HUES6 (cell line): ENCODE measurements around the gene USP35.

ENCODE experiments used
- H3K27ac ChIP-seq: 2 replicates; pipeline ENCODE4 v1.7.0; 2013; ENCODE audit warnings: low read depth, mild to moderate bottlenecking, low read length, inconsistent platforms
- H3K27me3 ChIP-seq: 2 replicates; pipeline ENCODE4 v1.6.1; 2013; ENCODE audit warnings: low read length; ENCODE audit not compliant: control insufficient read depth, insufficient read depth
- H3K36me3 ChIP-seq: 2 replicates; pipeline ENCODE4 v1.6.1; 2013; ENCODE audit warnings: low read length; ENCODE audit not compliant: control insufficient read depth, insufficient read depth
- H3K4me1 ChIP-seq: 2 replicates; pipeline ENCODE4 v1.6.1; 2013; ENCODE audit warnings: low read length; ENCODE audit not compliant: control insufficient read depth, insufficient read depth
- H3K4me3 ChIP-seq: 2 replicates; pipeline ENCODE4 v1.5.1; 2013; ENCODE audit warnings: low read depth, low read length
- H3K9ac ChIP-seq: one replicate; pipeline ENCODE4 v1.6.1; 2013; ENCODE audit warnings: mild to moderate bottlenecking, low read length
- H3K9me3 ChIP-seq: 2 replicates; pipeline ENCODE4 v1.6.1; 2013; ENCODE audit warnings: low read depth, low read length; ENCODE audit not compliant: control insufficient read depth, insufficient read depth

The USP35 gene

GRCh38 chr11:78189851-78190250, 1.1 kb downstream of the USP35 start:
- Histone ChIP-seq H3K36me3 (no peaks in the 10 kb centered on the region), H3K4me1 (peaks cover 14% of the 10 kb centered on the region), H3K9ac (no peak overlapping the region), H3K27ac (no peak overlapping the region), H3K9me3 (no peaks in the 10 kb centered on the region), H3K27me3 (no peaks in the 10 kb centered on the region), H3K4me3 (peak overlapping the region; percentile 90)

DNA sequence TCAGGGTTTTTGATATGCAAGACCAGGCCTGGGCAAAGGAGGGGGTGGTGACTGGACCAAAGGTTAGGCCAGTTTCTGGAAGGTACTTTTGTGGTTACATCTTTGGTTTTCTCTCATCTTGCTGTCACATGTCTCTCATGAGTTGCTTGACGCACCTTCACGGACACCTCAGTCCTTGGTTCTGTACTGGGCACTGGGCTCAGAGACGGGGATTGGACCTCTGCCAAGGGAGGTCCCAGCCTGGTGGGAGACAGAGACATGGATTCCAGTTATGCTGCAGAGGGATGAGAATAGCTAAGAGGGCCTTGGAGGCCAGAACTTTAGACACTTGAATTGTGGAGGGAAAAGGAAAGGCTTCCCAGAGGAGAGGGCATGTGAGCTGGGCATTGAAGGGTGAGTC, 1.7 kb downstream of the USP35 start:
- Histone ChIP-seq H3K27me3 (no peaks in the 10 kb centered on the region), H3K27ac (no peak overlapping the region), H3K9ac (no peak overlapping the region), H3K4me1 (peaks cover 14% of the 10 kb centered on the region), H3K4me3 (no peak overlapping the region), H3K36me3 (no peaks in the 10 kb centered on the region), H3K9me3 (no peaks in the 10 kb centered on the region)

DNA sequence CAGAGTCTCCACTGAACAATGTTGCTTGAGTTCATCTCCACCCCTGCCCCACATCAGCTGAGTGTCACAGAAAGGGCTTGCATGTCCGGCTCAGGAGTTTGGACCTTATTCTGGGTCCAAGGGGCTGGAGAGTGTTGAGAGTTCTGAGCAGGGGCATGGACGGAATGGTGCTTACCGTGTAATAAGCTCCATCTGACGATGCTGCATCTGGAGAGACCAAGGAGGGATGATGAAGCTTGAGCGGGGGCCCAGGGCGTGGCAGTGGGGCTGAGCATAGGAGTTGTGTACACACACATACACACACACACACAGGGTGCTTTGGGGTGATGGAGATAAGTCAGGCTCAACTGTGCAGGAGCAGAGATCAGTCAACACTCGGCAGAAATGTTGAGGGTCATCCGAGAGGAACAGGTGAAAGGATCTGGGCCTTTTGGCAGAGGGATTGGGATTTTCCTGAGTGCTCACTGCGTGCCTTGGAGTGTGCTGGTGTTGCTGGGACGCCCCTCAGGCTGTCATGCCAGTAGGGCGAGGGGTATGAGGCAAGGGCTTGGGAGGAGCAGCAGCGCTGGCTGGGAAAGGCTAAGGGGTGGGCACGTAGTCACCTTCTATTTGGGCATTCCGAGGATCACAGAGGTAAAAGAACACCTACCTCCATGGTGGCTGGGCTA, 2.3 kb downstream of the USP35 start:
- Histone ChIP-seq H3K27ac (no peak overlapping the region), H3K4me1 (peaks cover 14% of the 10 kb centered on the region), H3K36me3 (no peaks in the 10 kb centered on the region), H3K4me3 (no peak overlapping the region), H3K9ac (no peak overlapping the region), H3K9me3 (no peaks in the 10 kb centered on the region), H3K27me3 (no peaks in the 10 kb centered on the region)

GRCh38 chr11:78192223-78192719, 3.6 kb downstream of the USP35 start:
- no peak overlapping the region for H3K4me3 ChIP-seq
- H3K27me3 ChIP-seq = no peaks in the 10 kb centered on the region
- peaks cover 11% of the 10 kb centered on the region for H3K4me1 ChIP-seq
- H3K36me3 ChIP-seq = no peaks in the 10 kb centered on the region
- H3K27ac ChIP-seq = no peak overlapping the region
- no peaks in the 10 kb centered on the region for H3K9me3 ChIP-seq
- H3K9ac ChIP-seq = no peak overlapping the region

DNA sequence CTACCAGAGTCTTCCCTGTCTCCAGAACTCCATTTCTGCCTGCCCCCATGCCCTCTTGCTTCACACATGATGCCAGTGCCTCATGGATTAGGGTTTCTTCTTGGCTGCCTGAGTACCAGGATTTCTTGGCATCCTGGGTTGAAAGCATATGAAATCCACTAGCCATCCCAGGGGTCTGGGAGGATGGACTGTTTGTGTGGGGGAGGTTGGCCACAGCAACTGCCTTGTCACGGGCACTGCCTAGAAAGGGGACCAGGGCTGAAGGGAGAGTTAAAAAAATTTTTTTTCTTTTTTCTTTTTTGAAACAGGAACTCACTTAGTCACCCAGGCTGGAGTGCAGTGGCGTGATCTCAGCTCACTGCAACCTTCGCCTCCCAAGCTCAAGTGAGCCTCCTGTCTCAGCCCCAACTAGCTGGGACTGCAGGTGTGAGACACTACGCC, 4.2 kb downstream of the USP35 start:
- Histone ChIP-seq H3K4me1 (peaks cover 5% of the 10 kb centered on the region; the same call in 1 of the 2 replicates), H3K36me3 (no peaks in the 10 kb centered on the region), H3K9me3 (no peaks in the 10 kb centered on the region), H3K4me3 (no peak overlapping the region), H3K9ac (no peak overlapping the region), H3K27me3 (no peaks in the 10 kb centered on the region), H3K27ac (no peak overlapping the region)

GRCh38 chr11:78193806-78194205, 5.1 kb downstream of the USP35 start:
- Histone ChIP-seq H3K4me3 (no peak overlapping the region), H3K27ac (no peak overlapping the region), H3K27me3 (no peaks in the 10 kb centered on the region), H3K36me3 (no peaks in the 10 kb centered on the region), H3K9ac (no peak overlapping the region), H3K4me1 (peaks cover 5% of the 10 kb centered on the region; the same call in 1 of the 2 replicates), H3K9me3 (no peaks in the 10 kb centered on the region)

DNA sequence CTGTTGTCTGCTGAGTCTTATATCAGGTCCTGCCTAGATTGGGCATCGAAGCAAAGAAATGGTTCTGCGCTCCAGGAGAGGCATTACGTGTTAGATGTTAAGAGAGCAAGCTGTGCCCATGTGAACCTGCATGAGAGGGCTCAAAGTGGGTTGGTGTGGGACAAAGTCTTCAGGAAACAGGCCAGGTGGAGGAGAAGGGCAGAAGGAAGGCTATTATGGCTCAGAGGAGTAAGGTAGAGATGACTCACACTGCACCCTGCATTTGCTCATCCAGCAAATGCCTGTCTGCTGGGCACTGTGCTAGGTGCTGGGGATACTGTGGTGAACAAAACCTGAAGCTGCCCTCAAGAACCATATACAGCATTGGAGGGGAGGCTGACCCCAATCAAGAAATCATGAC, 5.8 kb downstream of the USP35 start:
- no peaks in the 10 kb centered on the region for H3K27me3 ChIP-seq
- no peak overlapping the region for H3K4me3 ChIP-seq
- no peaks in the 10 kb centered on the region for H3K9me3 ChIP-seq
- no peaks in the 10 kb centered on the region for H3K36me3 ChIP-seq
- H3K9ac ChIP-seq = no peak overlapping the region
- no peak overlapping the region for H3K27ac ChIP-seq
- peaks cover 3% of the 10 kb centered on the region; the same call in 1 of the 2 replicates for H3K4me1 ChIP-seq

GRCh38 chr11:78195917-78196560, 7.3 kb downstream of the USP35 start:
- no peak overlapping the region for H3K9ac ChIP-seq
- H3K4me3 ChIP-seq = no peak overlapping the region
- H3K27ac ChIP-seq = no peak overlapping the region
- peaks cover 9% of the 10 kb centered on the region for H3K36me3 ChIP-seq
- H3K27me3 ChIP-seq = no peaks in the 10 kb centered on the region
- H3K9me3 ChIP-seq = no peaks in the 10 kb centered on the region
- H3K4me1 ChIP-seq = no peaks in the 10 kb centered on the region

- H3K27me3 ChIP-seq = no peaks in the 10 kb centered on the region
- peaks cover 12% of the 10 kb centered on the region for H3K36me3 ChIP-seq
- H3K27ac ChIP-seq = no peak overlapping the region
- no peaks in the 10 kb centered on the region for H3K4me1 ChIP-seq
- H3K9ac ChIP-seq = no peak overlapping the region
- H3K9me3 ChIP-seq = no peaks in the 10 kb centered on the region
- no peak overlapping the region for H3K4me3 ChIP-seq
Measured at GRCh38 chr11:78196661-78197091, 8.0 kb downstream of the USP35 start.

GRCh38 chr11:78197816-78198215, 9.1 kb downstream of the USP35 start:
- 0 out of 2 replicates have a peak, but pooled peaks cover 3% of the 10 kb centered on the region for H3K4me1 ChIP-seq
- no peaks in the 10 kb centered on the region for H3K9me3 ChIP-seq
- H3K36me3 ChIP-seq = peaks cover 12% of the 10 kb centered on the region
- H3K9ac ChIP-seq = no peak overlapping the region
- no peak overlapping the region for H3K27ac ChIP-seq
- no peak overlapping the region for H3K4me3 ChIP-seq
- H3K27me3 ChIP-seq = no peaks in the 10 kb centered on the region

DNA sequence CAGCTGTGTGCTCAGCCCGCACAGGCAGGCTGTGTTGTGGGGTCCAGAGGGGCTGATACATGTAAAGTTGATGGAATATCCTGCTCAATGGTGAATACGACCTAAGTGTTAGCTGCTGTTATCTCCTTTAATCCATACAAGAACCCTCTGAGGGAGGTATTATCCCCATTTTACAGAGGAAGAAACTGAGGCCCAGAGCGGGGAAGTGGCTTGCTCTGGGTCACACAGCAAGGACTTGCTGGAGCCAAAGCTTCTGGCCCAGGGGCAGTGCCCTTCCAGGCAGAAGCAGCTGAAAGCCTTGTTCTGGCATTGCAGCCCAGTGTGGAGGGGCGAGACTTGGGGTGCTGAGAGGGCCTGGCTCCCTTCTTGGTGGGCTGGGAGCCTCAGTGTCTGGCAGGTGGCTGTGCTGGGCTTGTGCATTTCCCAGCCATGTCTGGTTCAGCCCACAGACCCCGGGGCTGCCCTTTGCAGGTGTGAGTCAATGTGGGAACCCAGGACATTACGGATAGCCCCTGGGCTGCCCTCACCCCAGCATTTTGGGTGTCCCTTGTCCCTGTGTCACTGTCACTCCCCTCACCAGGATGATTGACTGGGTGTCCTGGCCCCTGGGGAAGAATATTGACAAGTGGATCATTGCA, 10.4 kb downstream of the USP35 start:
- Histone ChIP-seq H3K9me3 (no peaks in the 10 kb centered on the region), H3K9ac (no peak overlapping the region), H3K4me1 (0 out of 2 replicates have a peak, but pooled peaks cover 3% of the 10 kb centered on the region), H3K27me3 (no peaks in the 10 kb centered on the region), H3K36me3 (peaks cover 12% of the 10 kb centered on the region), H3K4me3 (no peak overlapping the region), H3K27ac (no peak overlapping the region)
